Measurements from ENCODE around the gene SFMBT2. TPM values are rescaled to one million over a fixed set of nuclear protein-coding genes. Genes with fewer than 3 reads are reported as not detected.

SFMBT2 gene
- total and polyA plus RNA-seq, 4 donors, result 2.9 to 11.0 (median 6.5) TPM

GRCh38 chr10:7357193-7357592 is 53.6 kb downstream of the SFMBT2 start:
- no peak overlapping the region for H3K27ac ChIP-seq (ENCODE audit: low read depth in 1 of 2, low read length in 1 of 2)
- TF ChIP-seq, protein P1, sequence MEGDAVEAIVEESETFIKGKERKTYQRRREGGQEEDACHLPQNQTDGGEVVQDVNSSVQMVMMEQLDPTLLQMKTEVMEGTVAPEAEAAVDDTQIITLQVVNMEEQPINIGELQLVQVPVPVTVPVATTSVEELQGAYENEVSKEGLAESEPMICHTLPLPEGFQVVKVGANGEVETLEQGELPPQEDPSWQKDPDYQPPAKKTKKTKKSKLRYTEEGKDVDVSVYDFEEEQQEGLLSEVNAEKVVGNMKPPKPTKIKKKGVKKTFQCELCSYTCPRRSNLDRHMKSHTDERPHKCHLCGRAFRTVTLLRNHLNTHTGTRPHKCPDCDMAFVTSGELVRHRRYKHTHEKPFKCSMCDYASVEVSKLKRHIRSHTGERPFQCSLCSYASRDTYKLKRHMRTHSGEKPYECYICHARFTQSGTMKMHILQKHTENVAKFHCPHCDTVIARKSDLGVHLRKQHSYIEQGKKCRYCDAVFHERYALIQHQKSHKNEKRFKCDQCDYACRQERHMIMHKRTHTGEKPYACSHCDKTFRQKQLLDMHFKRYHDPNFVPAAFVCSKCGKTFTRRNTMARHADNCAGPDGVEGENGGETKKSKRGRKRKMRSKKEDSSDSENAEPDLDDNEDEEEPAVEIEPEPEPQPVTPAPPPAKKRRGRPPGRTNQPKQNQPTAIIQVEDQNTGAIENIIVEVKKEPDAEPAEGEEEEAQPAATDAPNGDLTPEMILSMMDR (IDR thresholded peaks at IDR 0.05; ENCODE audit: control extremely low read depth, extremely low read depth), result no peak
- no peaks in the 10 kb centered on the region for H3K4me1 ChIP-seq (ENCODE audit: control insufficient read depth in 5 of 5, insufficient read depth in 5 of 5, low read length in 5 of 5)
- ATAC-seq (ENCODE audit: insufficient read depth, low FRiP score) (no peak), DNase-seq (no peak)
- no peak overlapping the region for H3K9ac ChIP-seq (ENCODE audit: insufficient read depth in 1 of 2, low read length in 2 of 2)
- peaks cover 0 to 2% (median 0%) of the 10 kb centered on the region in 4 donors for H3K36me3 ChIP-seq (ENCODE audit: control insufficient read depth in 4 of 4, insufficient read depth in 4 of 4, low read length in 4 of 4)
- 81 to 95% methylated on average over 6 of the region's 6 CpGs for WGBS, 2 donors
- peaks cover 0 to 3% (median 0%) of the 10 kb centered on the region in 4 donors for H3K9me3 ChIP-seq (ENCODE audit: control insufficient read depth in 4 of 4, insufficient read depth in 3 of 4, low read length in 3 of 4)
- no peaks in the 10 kb centered on the region for H3K27me3 ChIP-seq (ENCODE audit: control insufficient read depth in 3 of 3, insufficient read depth in 3 of 3, low read length in 2 of 3)
- H3K4me3 ChIP-seq, result no peak overlapping the region

- WGBS, 2 donors, result 92 to 94% methylated on average over 11 of the region's 11 CpGs
- peak in 1 of 3 donors; percentile 4 for DNase-seq
- TF ChIP-seq, protein P1 (IDR thresholded peaks at IDR 0.05; ENCODE audit: control extremely low read depth, extremely low read depth), result no peak
- Histone ChIP-seq H3K27ac (ENCODE audit: low read depth in 1 of 2, low read length in 1 of 2) (peak overlapping the region in 1 of 2 donors; percentile 34), H3K4me3 (no peak overlapping the region), H3K4me1 (ENCODE audit: control insufficient read depth in 5 of 5, insufficient read depth in 5 of 5, low read length in 5 of 5) (no peaks in the 10 kb centered on the region), H3K27me3 (ENCODE audit: control insufficient read depth in 3 of 3, insufficient read depth in 3 of 3, low read length in 2 of 3) (no peaks in the 10 kb centered on the region), H3K36me3 (ENCODE audit: control insufficient read depth in 4 of 4, insufficient read depth in 4 of 4, low read length in 4 of 4) (peaks cover 0 to 1% (median 0%) of the 10 kb centered on the region in 4 donors), H3K9me3 (ENCODE audit: control insufficient read depth in 4 of 4, insufficient read depth in 3 of 4, low read length in 3 of 4) (peaks cover 0 to 3% (median 0%) of the 10 kb centered on the region in 4 donors), H3K9ac (ENCODE audit: insufficient read depth in 1 of 2, low read length in 2 of 2) (no peak overlapping the region)
- ATAC-seq (ENCODE audit: insufficient read depth, low FRiP score), result no peak
These were observed 56.3 kb downstream of the SFMBT2 start for GRCh38 chr10:7354330-7355047.

DNA sequence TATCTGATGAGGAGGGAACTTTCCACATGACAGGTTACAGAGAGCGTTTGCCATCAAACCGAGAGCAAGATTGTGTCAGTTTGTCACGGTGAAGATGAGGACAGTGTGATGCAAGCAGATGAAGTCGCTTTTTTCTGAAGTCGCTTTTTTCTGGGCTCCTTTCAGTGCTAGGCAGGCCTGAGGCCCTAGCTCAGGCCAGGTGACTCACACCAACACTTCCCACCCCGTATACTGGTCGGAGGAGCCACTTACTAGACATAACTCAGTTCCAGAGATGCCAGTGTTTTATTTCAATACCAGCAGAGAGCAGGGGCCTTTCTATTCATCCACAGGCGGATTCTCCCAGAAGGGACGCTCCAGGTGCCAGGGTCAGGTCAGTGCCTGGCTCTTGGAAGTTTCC is 58.9 kb downstream of the SFMBT2 start:
- Histone ChIP-seq H3K4me3 (no peak overlapping the region), H3K9me3 (ENCODE audit: control insufficient read depth in 4 of 4, insufficient read depth in 3 of 4, low read length in 3 of 4) (no peaks in the 10 kb centered on the region), H3K9ac (ENCODE audit: insufficient read depth in 1 of 2, low read length in 2 of 2) (no peak overlapping the region), H3K27ac (ENCODE audit: low read depth in 1 of 2, low read length in 1 of 2) (no peak overlapping the region), H3K36me3 (ENCODE audit: control insufficient read depth in 4 of 4, insufficient read depth in 4 of 4, low read length in 4 of 4) (peaks cover 0 to 1% (median 0%) of the 10 kb centered on the region in 4 donors), H3K27me3 (ENCODE audit: control insufficient read depth in 3 of 3, insufficient read depth in 3 of 3, low read length in 2 of 3) (no peaks in the 10 kb centered on the region), H3K4me1 (ENCODE audit: control insufficient read depth in 5 of 5, insufficient read depth in 5 of 5, low read length in 5 of 5) (peaks cover 0 to 3% (median 0%) of the 10 kb centered on the region in 5 donors)
- TF ChIP-seq, protein P1 (IDR thresholded peaks at IDR 0.05; ENCODE audit: control extremely low read depth, extremely low read depth), result no peak
- no peak for DNase-seq
- 93 to 95% methylated on average over 9 of the region's 9 CpGs for WGBS, 2 donors
- no peak for ATAC-seq (ENCODE audit: insufficient read depth, low FRiP score)

All from lung (tissue), 12 donors.